ENCODE results near the gene POLR2L. TPM values are rescaled to one million over a fixed set of nuclear protein-coding genes. Genes with fewer than 3 reads are reported as not detected.

The POLR2L gene
- total and polyA plus RNA-seq, 4 donors = 34.7 to 160 (median 124) TPM

DNA sequence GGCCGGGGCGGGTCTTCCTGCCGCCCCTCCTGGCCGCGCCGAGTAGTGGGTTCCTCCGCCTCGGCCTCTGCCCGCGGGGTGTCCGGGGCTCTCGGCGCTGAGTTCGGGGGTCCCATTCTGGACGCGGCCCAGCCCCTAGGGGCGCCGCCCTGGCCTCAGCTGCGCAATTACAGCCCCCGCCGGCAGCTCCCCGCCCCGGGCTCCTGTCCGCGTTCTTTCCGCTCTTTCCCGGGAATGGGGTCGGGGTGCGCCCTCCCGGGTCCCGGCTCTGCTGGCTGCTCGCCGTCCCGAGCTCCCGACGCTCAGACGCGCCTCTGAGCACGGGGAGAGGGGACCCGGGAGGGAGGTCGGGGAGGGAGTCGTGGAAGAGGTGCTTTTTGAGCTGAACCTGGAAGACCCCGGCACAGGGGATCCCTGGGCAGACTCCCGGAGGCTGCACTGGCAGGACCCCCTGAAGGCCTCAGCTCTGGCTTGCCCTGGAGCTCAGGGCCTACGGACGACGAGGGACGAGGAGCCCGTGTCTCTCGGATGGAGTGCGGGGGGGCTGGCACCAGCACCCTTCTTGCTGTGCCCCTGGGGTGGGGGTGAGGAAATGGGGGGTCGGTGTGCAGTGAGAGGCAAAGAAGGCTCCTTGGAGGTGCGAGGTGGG, 881 bp upstream of the POLR2L start:
- peaks cover 2% of the 10 kb centered on the region for H3K27me3 ChIP-seq (ENCODE audit: control insufficient read depth, insufficient read depth, low read length)
- DNase-seq (ENCODE audit: low read depth in 4 of 6, low spot score in 6 of 6) = no peak
- 2% methylated on average over 52 of the region's 53 CpGs for WGBS (ENCODE audit: insufficient coverage)
- H3K36me3 ChIP-seq (ENCODE audit: control insufficient read depth, insufficient read depth, low read length) = peaks cover 39% of the 10 kb centered on the region
- H3K4me3 ChIP-seq (ENCODE audit: low read depth, low read length) = peak overlapping the region; percentile 85
- peak overlapping the region; percentile 88 for H3K27ac ChIP-seq (ENCODE audit: low read depth, low read length)
- no peaks in the 10 kb centered on the region for H3K9me3 ChIP-seq (ENCODE audit: control insufficient read depth, insufficient read depth, low read length)
- peaks cover 67% of the 10 kb centered on the region for H3K4me1 ChIP-seq (ENCODE audit: control insufficient read depth, insufficient read depth, low read length)

- no peak overlapping the region for H3K27ac ChIP-seq (ENCODE audit: low read depth, low read length)
- no peak for DNase-seq (ENCODE audit: low read depth in 4 of 6, low spot score in 6 of 6)
- peaks cover 2% of the 10 kb centered on the region for H3K27me3 ChIP-seq (ENCODE audit: control insufficient read depth, insufficient read depth, low read length)
Observed at GRCh38 chr11:841981-842369, 354 bp downstream of the POLR2L start.

DNA sequence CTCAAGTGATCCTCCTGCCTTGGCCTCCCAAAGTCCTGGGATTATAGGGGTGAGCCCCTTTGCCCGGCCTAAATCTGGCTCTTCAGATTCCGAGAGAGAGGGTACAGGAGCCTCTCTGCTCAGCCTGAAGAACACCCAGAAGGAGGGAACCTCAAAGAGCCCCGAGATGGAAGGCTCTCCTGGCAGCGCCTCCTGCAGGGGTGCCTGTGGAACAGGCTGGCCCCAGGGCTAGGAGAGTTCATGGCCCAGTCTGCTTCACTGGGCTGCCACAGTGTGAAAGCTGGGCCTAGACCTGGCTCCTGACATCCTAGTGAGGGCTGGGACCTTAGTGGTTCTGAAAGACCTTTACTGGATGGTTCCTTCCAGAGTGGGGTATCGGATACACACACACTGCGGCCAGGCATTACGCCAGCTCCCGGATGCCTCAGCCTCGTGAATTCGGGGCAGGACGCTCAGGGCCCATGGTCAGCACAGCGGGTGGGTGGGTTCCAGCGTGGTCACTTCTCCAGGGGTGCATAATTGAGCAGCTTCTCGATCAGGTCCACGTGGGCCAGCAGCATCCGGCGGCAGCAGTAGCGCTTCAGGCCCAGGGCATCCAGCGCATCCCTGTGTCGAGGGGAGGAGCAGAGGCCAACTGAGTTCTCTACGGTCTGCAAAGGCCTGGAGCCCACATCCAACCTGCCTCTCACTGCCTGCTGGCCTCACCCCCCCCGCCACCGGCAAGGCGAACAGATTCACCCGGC, 2.3 kb downstream of the POLR2L start:
- Histone ChIP-seq H3K4me1 (ENCODE audit: control insufficient read depth, insufficient read depth, low read length) (peaks cover 53% of the 10 kb centered on the region), H3K4me3 (ENCODE audit: low read depth, low read length) (no peak overlapping the region), H3K27me3 (ENCODE audit: control insufficient read depth, insufficient read depth, low read length) (peaks cover 2% of the 10 kb centered on the region), H3K27ac (ENCODE audit: low read depth, low read length) (no peak overlapping the region), H3K36me3 (ENCODE audit: control insufficient read depth, insufficient read depth, low read length) (peaks cover 60% of the 10 kb centered on the region), H3K9me3 (ENCODE audit: control insufficient read depth, insufficient read depth, low read length) (no peaks in the 10 kb centered on the region)
- WGBS (ENCODE audit: insufficient coverage) = 85% methylated on average over 20 of the region's 25 CpGs
- DNase-seq (ENCODE audit: low read depth in 4 of 6, low spot score in 6 of 6) = no peak

More at GRCh38 chr11:841981-842369, 354 bp downstream of the POLR2L start:
- Histone ChIP-seq H3K36me3 (ENCODE audit: control insufficient read depth, insufficient read depth, low read length) (peaks cover 45% of the 10 kb centered on the region), H3K4me1 (ENCODE audit: control insufficient read depth, insufficient read depth, low read length) (peaks cover 62% of the 10 kb centered on the region), H3K9me3 (ENCODE audit: control insufficient read depth, insufficient read depth, low read length) (no peaks in the 10 kb centered on the region), H3K4me3 (ENCODE audit: low read depth, low read length) (peak overlapping the region; percentile 85)
- WGBS (ENCODE audit: insufficient coverage) = under 1% methylated on average over 27 of the region's 27 CpGs

DNA sequence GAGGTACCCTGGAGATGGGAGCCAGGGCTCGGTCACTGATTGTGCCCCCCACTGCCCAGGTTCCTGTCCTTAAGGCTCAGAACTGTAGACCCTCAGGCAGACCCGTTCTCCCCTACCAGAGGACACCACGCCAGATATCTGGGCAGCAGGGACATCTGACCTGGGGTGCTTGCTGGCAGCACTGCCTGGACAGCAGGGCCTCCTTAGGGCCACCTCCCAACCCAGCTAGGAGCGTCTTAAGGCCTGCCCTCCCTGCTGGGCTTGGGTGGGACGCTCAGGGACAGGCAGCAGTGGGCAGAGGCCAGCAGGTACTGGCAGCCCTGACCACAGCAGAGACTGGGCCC, 3.1 kb downstream of the POLR2L start:
- H3K27me3 ChIP-seq (ENCODE audit: control insufficient read depth, insufficient read depth, low read length) = peaks cover 2% of the 10 kb centered on the region
- H3K36me3 ChIP-seq (ENCODE audit: control insufficient read depth, insufficient read depth, low read length) = peaks cover 68% of the 10 kb centered on the region
- no peaks in the 10 kb centered on the region for H3K9me3 ChIP-seq (ENCODE audit: control insufficient read depth, insufficient read depth, low read length)
- H3K4me1 ChIP-seq (ENCODE audit: control insufficient read depth, insufficient read depth, low read length) = peaks cover 53% of the 10 kb centered on the region
- no peak overlapping the region for H3K27ac ChIP-seq (ENCODE audit: low read depth, low read length)
- no peak overlapping the region for H3K4me3 ChIP-seq (ENCODE audit: low read depth, low read length)
- no peak for DNase-seq (ENCODE audit: low read depth in 4 of 6, low spot score in 6 of 6)
- 93% methylated on average over 5 of the region's 5 CpGs for WGBS (ENCODE audit: insufficient coverage)

- Histone ChIP-seq H3K27me3 (ENCODE audit: control insufficient read depth, insufficient read depth, low read length) (peaks cover 2% of the 10 kb centered on the region), H3K4me1 (ENCODE audit: control insufficient read depth, insufficient read depth, low read length) (peaks cover 53% of the 10 kb centered on the region), H3K9me3 (ENCODE audit: control insufficient read depth, insufficient read depth, low read length) (no peaks in the 10 kb centered on the region), H3K27ac (ENCODE audit: low read depth, low read length) (no peak overlapping the region), H3K36me3 (ENCODE audit: control insufficient read depth, insufficient read depth, low read length) (peaks cover 68% of the 10 kb centered on the region), H3K4me3 (ENCODE audit: low read depth, low read length) (no peak overlapping the region)
- WGBS (ENCODE audit: insufficient coverage) = 40% methylated on average over 16 of the region's 17 CpGs
- no peak for DNase-seq (ENCODE audit: low read depth in 4 of 6, low spot score in 6 of 6)
Observed at GRCh38 chr11:838441-839279, 3.7 kb downstream of the POLR2L start.

DNA sequence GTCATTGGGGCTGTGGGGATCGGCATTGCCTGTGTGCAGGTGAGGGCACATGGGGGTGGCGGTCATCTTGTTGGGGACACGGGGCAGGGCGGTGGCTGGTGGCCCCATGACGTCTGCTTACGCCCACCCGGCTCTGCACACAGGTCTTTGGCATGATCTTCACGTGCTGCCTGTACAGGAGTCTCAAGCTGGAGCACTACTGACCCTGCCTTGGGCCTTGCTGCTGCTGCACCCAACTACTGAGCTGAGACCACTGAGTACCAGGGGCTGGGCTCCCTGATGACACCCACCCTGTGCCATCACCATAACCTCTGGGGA, 4.4 kb downstream of the POLR2L start:
- H3K36me3 ChIP-seq (ENCODE audit: control insufficient read depth, insufficient read depth, low read length) = peaks cover 66% of the 10 kb centered on the region
- no peak overlapping the region for H3K27ac ChIP-seq (ENCODE audit: low read depth, low read length)
- WGBS (ENCODE audit: insufficient coverage) = 77% methylated on average over 8 of the region's 8 CpGs
- H3K27me3 ChIP-seq (ENCODE audit: control insufficient read depth, insufficient read depth, low read length) = no peaks in the 10 kb centered on the region
- DNase-seq (ENCODE audit: low read depth in 4 of 6, low spot score in 6 of 6) = no peak
- H3K4me1 ChIP-seq (ENCODE audit: control insufficient read depth, insufficient read depth, low read length) = peaks cover 50% of the 10 kb centered on the region
- H3K9me3 ChIP-seq (ENCODE audit: control insufficient read depth, insufficient read depth, low read length) = no peaks in the 10 kb centered on the region
- no peak overlapping the region for H3K4me3 ChIP-seq (ENCODE audit: low read depth, low read length)

- WGBS (ENCODE audit: insufficient coverage) = 92% methylated on average over 17 of the region's 22 CpGs
- H3K9me3 ChIP-seq (ENCODE audit: control insufficient read depth, insufficient read depth, low read length) = no peaks in the 10 kb centered on the region
- no peak overlapping the region for H3K4me3 ChIP-seq (ENCODE audit: low read depth, low read length)
- DNase-seq (ENCODE audit: low read depth in 4 of 6, low spot score in 6 of 6) = no peak
- H3K4me1 ChIP-seq (ENCODE audit: control insufficient read depth, insufficient read depth, low read length) = peaks cover 52% of the 10 kb centered on the region
- H3K27ac ChIP-seq (ENCODE audit: low read depth, low read length) = no peak overlapping the region
- peaks cover 66% of the 10 kb centered on the region for H3K36me3 ChIP-seq (ENCODE audit: control insufficient read depth, insufficient read depth, low read length)
- H3K27me3 ChIP-seq (ENCODE audit: control insufficient read depth, insufficient read depth, low read length) = peaks cover under 1% of the 10 kb centered on the region
Observed at GRCh38 chr11:837189-837989, 4.9 kb downstream of the POLR2L start.

DNA sequence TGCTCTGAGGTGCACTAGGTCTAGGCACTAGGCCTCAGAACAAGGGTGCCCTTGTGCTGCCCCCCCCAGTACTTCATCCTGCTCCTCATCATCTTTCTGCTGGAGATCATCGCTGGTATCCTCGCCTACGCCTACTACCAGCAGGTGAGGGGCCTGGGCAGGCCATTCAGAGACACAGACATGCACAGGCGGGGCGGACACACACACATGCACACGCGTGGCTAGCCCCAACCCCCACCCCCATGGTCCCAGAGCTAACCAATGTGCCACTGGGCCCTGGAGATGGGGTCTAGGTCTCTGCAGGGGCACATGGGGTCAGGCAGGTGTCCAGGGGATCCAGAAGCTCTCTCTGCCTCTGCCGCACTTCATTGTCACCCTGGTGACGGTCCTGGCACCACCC, 5.6 kb downstream of the POLR2L start:
- Histone ChIP-seq H3K9me3 (ENCODE audit: control insufficient read depth, insufficient read depth, low read length) (no peaks in the 10 kb centered on the region), H3K27ac (ENCODE audit: low read depth, low read length) (no peak overlapping the region), H3K36me3 (ENCODE audit: control insufficient read depth, insufficient read depth, low read length) (peaks cover 68% of the 10 kb centered on the region), H3K27me3 (ENCODE audit: control insufficient read depth, insufficient read depth, low read length) (peaks cover 7% of the 10 kb centered on the region), H3K4me3 (ENCODE audit: low read depth, low read length) (no peak overlapping the region), H3K4me1 (ENCODE audit: control insufficient read depth, insufficient read depth, low read length) (peaks cover 55% of the 10 kb centered on the region)
- no peak for DNase-seq (ENCODE audit: low read depth in 4 of 6, low spot score in 6 of 6)
- WGBS (ENCODE audit: insufficient coverage) = 84% methylated on average over 9 of the region's 9 CpGs

- DNase-seq (ENCODE audit: low read depth in 4 of 6, low spot score in 6 of 6) = no peak
- Histone ChIP-seq H3K4me3 (ENCODE audit: low read depth, low read length) (no peak overlapping the region), H3K4me1 (ENCODE audit: control insufficient read depth, insufficient read depth, low read length) (peaks cover 55% of the 10 kb centered on the region), H3K36me3 (ENCODE audit: control insufficient read depth, insufficient read depth, low read length) (peaks cover 68% of the 10 kb centered on the region), H3K27me3 (ENCODE audit: control insufficient read depth, insufficient read depth, low read length) (peaks cover 12% of the 10 kb centered on the region), H3K27ac (ENCODE audit: low read depth, low read length) (no peak overlapping the region), H3K9me3 (ENCODE audit: control insufficient read depth, insufficient read depth, low read length) (no peaks in the 10 kb centered on the region)
- WGBS (ENCODE audit: insufficient coverage) = 95% methylated on average over 14 of the region's 14 CpGs
Observed at GRCh38 chr11:836274-836673, 6.1 kb downstream of the POLR2L start.

All from spinal cord (tissue), 10 donors.